Fibroblast of pulmonary artery (primary cell): ENCODE results near the gene HDAC4.

Experiments
- DNase-seq: peaks from one replicate; pipeline ENCODE4 v3.0.0-alpha.2; 2010; ENCODE audit warnings: low read depth
- H3K4me3 ChIP-seq: replicated peaks from 2 replicates; pipeline ENCODE4 v1.5.1; 2011; ENCODE audit warnings: low read depth, mild to moderate bottlenecking, control low read depth, low read length, moderate library complexity
- CTCF ChIP-seq: IDR thresholded peaks from 2 replicates; pipeline ENCODE4 v1.5.1; 2011; ENCODE audit warnings: mild to moderate bottlenecking, control low read depth, low read length, inconsistent platforms; ENCODE audit errors: missing control alignments

Gene HDAC4

GRCh38 chr2:239190361-239190760 lies 210.5 kb downstream of the HDAC4 start:
- no peak overlapping the region for H3K4me3 ChIP-seq
- no peak for TF ChIP-seq CTCF
- DNase-seq: no peak

GRCh38 chr2:239189711-239190131 lies 211.1 kb downstream of the HDAC4 start:
- no peak for DNase-seq
- no peak overlapping the region for H3K4me3 ChIP-seq
- TF ChIP-seq CTCF: no peak

- TF ChIP-seq CTCF: no peak
- H3K4me3 ChIP-seq: no peak overlapping the region
- DNase-seq: no peak
Measured at GRCh38 chr2:239188536-239188935, 212.3 kb downstream of the HDAC4 start.

DNA sequence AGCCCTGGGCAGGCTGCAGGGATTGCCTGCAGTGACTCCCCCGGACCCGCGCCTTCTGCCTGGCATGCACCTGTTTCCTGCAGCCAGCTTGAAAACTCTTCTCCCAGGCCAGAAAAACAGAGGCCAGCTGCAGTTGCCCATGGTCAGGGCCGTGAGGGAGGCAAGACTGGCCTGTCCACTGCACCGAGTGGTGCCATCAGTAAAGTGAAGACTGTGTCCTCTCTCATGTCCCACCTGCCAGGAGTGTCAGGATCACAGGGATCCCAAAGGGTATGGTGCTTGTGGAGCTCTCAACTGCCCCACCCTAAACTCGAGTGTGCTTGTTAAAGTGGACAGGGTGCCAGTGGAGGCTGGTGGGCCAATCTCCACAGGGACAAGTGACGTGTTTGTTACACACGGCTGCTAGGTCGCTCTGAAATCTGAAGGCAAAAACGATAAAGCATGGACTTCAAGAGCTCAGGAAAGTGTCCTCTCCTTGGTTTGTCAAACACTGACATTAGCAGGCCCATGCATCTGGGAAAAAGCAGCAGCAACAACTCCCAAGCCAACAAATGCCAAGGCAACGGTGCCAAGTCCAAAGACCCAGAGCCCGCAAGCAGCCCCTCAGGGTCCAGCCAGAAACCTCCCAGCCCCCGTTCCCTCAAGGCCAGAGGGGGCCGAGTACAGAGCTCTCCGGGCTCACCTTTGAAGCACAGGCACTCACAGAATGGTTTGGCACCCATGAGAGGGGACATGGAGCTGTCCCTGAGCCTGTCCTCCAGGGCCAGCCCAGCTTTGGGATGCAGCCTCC lies 213.2 kb downstream of the HDAC4 start:
- no peak for TF ChIP-seq CTCF
- no peak for DNase-seq
- H3K4me3 ChIP-seq: no peak overlapping the region

- TF ChIP-seq CTCF: no peak
Measured at GRCh38 chr2:239186516-239187357, 214.1 kb downstream of the HDAC4 start.

DNA sequence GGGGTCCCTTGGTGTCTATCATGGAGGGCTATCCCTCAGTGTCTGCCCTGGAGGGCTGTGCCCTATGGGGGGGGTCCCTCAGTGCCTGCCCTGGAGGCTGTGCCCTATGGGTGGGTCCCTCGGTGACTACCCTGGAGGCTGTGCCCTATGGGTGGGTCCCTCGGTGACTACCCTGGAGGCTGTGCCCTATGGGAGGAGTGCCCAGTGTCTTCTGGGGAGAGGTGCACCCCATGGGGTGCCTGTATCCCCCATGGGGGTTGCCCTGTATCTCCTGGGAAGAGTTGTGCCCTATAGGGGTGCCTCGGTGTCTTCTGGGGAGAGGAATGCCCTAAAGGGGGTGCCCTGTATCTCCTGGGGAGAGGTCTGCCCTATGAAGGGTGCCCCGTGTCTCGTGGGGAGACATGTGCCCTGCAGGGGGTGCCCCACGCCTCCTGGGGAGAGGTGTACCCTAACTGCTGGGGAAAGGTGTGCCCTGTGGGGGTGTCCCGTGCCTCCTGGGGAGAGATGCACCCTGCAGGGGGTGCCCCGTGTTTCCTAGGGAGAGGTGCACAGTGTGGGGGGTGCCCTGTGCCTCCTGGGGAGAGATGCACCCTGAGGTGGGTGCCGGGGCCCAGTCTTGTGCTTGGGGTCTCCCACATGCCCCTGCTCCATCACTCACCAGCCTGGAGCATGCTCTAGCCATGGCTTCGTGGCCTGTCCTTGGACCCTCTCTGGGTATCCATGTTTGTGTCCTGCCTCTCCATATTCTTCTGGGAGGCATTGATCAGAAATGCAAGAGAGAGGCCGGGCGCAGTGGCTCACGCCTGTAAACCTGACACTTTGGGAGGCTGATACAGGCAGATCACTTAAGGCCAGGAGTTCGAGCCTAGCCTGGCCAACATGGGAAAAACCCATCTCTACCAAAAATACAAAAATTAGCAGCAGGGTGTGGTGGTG lies 215.6 kb downstream of the HDAC4 start:
- no peak for TF ChIP-seq CTCF

More at GRCh38 chr2:239186516-239187357, 214.1 kb downstream of the HDAC4 start:
- H3K4me3 ChIP-seq: no peak overlapping the region
- no peak for DNase-seq

More for the DNA sequence above, 215.6 kb downstream of the HDAC4 start:
- DNase-seq: no peak
- H3K4me3 ChIP-seq: no peak overlapping the region
